Activated B cell treated with CpG ODN at 0.5 μM for 24 hours (primary cell): Measurements from ENCODE around the gene IREB2. TPM values are rescaled to one million over a fixed set of nuclear protein-coding genes. Genes with fewer than 3 reads are reported as not detected.
"Not testable (repeated sequence)": the region's sequence is repeated elsewhere in the genome, so short reads cannot be mapped to it uniquely, and the experiment has no call there.

ENCODE experiments used
- ATAC-seq: fragments of 200-7000 bp; cut with Tn5 transposase; one replicate; pipeline ENCODE4 v1.10.0; 2021; ENCODE audit warnings: low read depth, mild to moderate bottlenecking, moderate library complexity
- CTCF ChIA-PET: fragments of 350-600 bp; sonication (Branson Sonifier 250); formaldehyde crosslinking; loops from one replicate; lab custom pipeline; 2021; ENCODE audit warnings: antibody characterized with exemption; lab: Charles Lee
- POLR2A ChIA-PET: fragments of 350-600 bp; sonication (Branson Sonifier 250); formaldehyde crosslinking; loops from one replicate; lab custom pipeline; 2021; ENCODE audit warnings: antibody characterized with exemption; lab: Charles Lee
- DNase-seq: peaks from one replicate; pipeline ENCODE4 v3.0.0; 2022
- H3K27ac Mint-ChIP-seq: one replicate; pipeline ENCODE4 v1.8.0; 2020; ENCODE audit warnings: mixed read lengths
- H3K27me3 Mint-ChIP-seq: one replicate; pipeline ENCODE4 v1.8.0; 2021; ENCODE audit warnings: mixed read lengths
- H3K36me3 Mint-ChIP-seq: one replicate; pipeline ENCODE4 v1.8.0; 2021; ENCODE audit warnings: low read depth, mixed read lengths
- H3K4me1 Mint-ChIP-seq: one replicate; pipeline ENCODE4 v1.8.0; 2021; ENCODE audit warnings: mixed read lengths
- H3K4me3 Mint-ChIP-seq: one replicate; pipeline ENCODE4 v1.8.0; 2020; ENCODE audit warnings: mild to moderate bottlenecking, mixed read lengths
- H3K9me3 Mint-ChIP-seq: one replicate; pipeline ENCODE4 v1.8.0; 2020; ENCODE audit warnings: mixed read lengths
- CTCF ChIP-seq: fragments of 200-600 bp; IDR thresholded peaks from one replicate; pipeline ENCODE4 v1.8.0; 2022; ENCODE audit warnings: antibody characterized with exemption, mild to moderate bottlenecking
- intact Hi-C: fragments of 100-400 bp; cut with micrococcal nuclease; formaldehyde crosslinking; loops from one replicate; pipeline ENCODE4 v1.15.1; 2024
- total RNA-seq: library from RNA; stranded (reverse); gene quantifications from 2 replicates; pipeline ENCODE4 v1.2.3, GENCODE V29; 2022

The IREB2 gene
- total RNA-seq, 1 donor from 2014 or later = 75.9 TPM

- ATAC-seq (no peak), DNase-seq (no peak)
- H3K27ac Mint-ChIP-seq = no peak overlapping the region
- no peak for TF ChIP-seq CTCF
- CTCF ChIA-PET = no interaction called here
- H3K9me3 Mint-ChIP-seq = no peaks in the 10 kb centered on the region
- H3K27me3 Mint-ChIP-seq = peaks cover 26% of the 10 kb centered on the region
- no peaks in the 10 kb centered on the region for H3K4me1 Mint-ChIP-seq
- intact Hi-C loops = loop anchor here (10.0 kb wide), 1 partner anchor 165 kb away; the partner anchor contains the start of gene DNAJA4
- no peaks in the 10 kb centered on the region for H3K36me3 Mint-ChIP-seq
- no peak overlapping the region for H3K4me3 Mint-ChIP-seq
- POLR2A ChIA-PET = no interaction called here
These were observed 8.5 kb upstream of the IREB2 start for GRCh38 chr15:78429477-78429876.

DNA sequence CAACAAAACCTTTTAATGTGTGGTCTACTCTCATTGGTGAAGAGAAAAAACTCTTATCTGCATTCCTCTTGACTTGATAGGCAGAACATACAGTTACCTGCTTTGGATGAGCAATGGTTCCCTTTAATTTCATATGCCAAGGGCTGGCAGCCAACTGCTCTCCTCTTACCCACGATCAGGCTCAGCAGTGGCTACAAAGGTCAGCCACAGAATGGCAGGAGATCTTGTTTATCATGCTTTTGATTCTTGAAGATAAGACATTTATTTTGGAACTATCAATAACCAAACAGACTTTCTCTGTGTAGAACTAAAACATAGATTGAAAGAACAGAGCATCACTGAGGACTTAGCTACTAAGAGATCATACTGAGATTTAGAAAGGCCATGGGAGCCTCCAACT, 6.1 kb upstream of the IREB2 start:
- peaks cover 23% of the 10 kb centered on the region for H3K27me3 Mint-ChIP-seq
- ChIA-PET CTCF (no interaction called here), POLR2A (no interaction called here)
- no peak for TF ChIP-seq CTCF
- no peak overlapping the region for H3K27ac Mint-ChIP-seq
- H3K36me3 Mint-ChIP-seq = no peaks in the 10 kb centered on the region
- H3K9me3 Mint-ChIP-seq = peaks cover 2% of the 10 kb centered on the region
- H3K4me1 Mint-ChIP-seq = peaks cover 4% of the 10 kb centered on the region
- DNase-seq (no peak), ATAC-seq (no peak)
- intact Hi-C loops = no loop called here
- H3K4me3 Mint-ChIP-seq = no peak overlapping the region

DNA sequence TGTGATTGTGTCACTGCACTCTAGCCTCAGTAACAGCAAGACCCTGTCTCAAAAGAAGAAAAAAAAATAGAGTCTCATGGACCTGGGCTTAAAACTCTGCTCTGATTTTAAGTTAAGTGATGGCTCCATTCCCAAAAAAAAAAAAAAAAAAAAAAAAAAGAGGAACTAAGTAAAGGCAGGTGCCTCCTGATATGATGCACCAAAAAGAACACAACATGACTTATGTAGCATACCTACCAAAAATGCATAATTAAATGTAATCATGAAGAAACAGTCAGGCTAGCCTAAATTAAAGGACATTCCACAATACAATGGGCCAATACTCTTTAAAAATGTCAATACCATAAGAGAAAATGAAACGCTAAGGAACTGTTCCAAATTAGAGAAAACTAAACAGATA, 5.4 kb upstream of the IREB2 start:
- intact Hi-C loops = no loop called here
- DNase-seq = no peak
- POLR2A ChIA-PET = no interaction called here

GRCh38 chr15:78434134-78434533, 3.9 kb upstream of the IREB2 start:
- no peak overlapping the region for H3K27ac Mint-ChIP-seq
- ATAC-seq = no peak
- CTCF ChIA-PET = no interaction called here

More for the DNA sequence above, 5.4 kb upstream of the IREB2 start:
- Mint-ChIP-seq H3K4me3 (no peak overlapping the region), H3K27me3 (peaks cover 23% of the 10 kb centered on the region), H3K36me3 (peaks cover 6% of the 10 kb centered on the region), H3K9me3 (peaks cover 2% of the 10 kb centered on the region), H3K4me1 (peaks cover 11% of the 10 kb centered on the region), H3K27ac (no peak overlapping the region)
- CTCF ChIA-PET = no interaction called here
- ATAC-seq = no peak
- no peak for TF ChIP-seq CTCF

GRCh38 chr15:78434711-78435110, 3.3 kb upstream of the IREB2 start:
- CTCF ChIA-PET = not testable (repeated sequence)

More at GRCh38 chr15:78434134-78434533, 3.9 kb upstream of the IREB2 start:
- H3K4me1 Mint-ChIP-seq = peaks cover 21% of the 10 kb centered on the region
- no peak overlapping the region for H3K4me3 Mint-ChIP-seq
- peaks cover 16% of the 10 kb centered on the region for H3K36me3 Mint-ChIP-seq
- POLR2A ChIA-PET = no interaction called here
- H3K27me3 Mint-ChIP-seq = peaks cover 20% of the 10 kb centered on the region
- DNase-seq = no peak
- peaks cover 2% of the 10 kb centered on the region for H3K9me3 Mint-ChIP-seq
- no peak for TF ChIP-seq CTCF
- intact Hi-C loops = no loop called here

More at GRCh38 chr15:78434711-78435110, 3.3 kb upstream of the IREB2 start:
- not testable (repeated sequence) for H3K27ac Mint-ChIP-seq, DNase-seq, H3K4me3 Mint-ChIP-seq, ATAC-seq, H3K9me3 Mint-ChIP-seq
- intact Hi-C loops = loop anchor here (5.0 kb wide), 1 partner anchor 442 kb away; no protein-coding TSS in a partner anchor
- peaks cover 23% of the 10 kb centered on the region for H3K4me1 Mint-ChIP-seq
- peaks cover 16% of the 10 kb centered on the region for H3K27me3 Mint-ChIP-seq
- POLR2A ChIA-PET = interaction anchor here (0.6 kb wide), 1 partner anchor 13 kb away, joined by 4 read pairs; no protein-coding TSS in a partner anchor
- H3K36me3 Mint-ChIP-seq = peaks cover 17% of the 10 kb centered on the region
